ENCODE results near the gene METTL24.

Gene METTL24

DNA sequence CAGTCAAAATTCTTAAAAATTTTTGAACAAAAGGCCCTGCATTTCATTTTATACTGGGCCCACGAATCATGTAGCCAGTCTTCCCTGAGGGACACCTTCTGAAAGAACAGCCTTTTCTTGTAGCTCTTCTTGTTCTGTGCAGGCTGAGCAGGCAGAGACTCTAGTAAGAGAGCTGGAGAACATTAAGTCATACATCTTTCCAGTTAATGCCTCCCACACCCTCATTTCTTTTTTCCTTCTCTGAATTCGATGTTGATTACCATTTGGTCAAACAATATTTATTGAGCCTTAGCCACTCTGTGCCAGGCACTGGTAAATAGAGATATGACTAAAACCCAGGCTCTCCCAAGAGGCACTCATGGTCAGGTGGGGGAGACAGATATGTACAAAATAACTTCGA is 33.6 kb downstream of the METTL24 start:
- H3K4me3 ChIP-seq (ENCODE audit: low read depth, low read length): no peak overlapping the region
- TF ChIP-seq, protein P1, sequence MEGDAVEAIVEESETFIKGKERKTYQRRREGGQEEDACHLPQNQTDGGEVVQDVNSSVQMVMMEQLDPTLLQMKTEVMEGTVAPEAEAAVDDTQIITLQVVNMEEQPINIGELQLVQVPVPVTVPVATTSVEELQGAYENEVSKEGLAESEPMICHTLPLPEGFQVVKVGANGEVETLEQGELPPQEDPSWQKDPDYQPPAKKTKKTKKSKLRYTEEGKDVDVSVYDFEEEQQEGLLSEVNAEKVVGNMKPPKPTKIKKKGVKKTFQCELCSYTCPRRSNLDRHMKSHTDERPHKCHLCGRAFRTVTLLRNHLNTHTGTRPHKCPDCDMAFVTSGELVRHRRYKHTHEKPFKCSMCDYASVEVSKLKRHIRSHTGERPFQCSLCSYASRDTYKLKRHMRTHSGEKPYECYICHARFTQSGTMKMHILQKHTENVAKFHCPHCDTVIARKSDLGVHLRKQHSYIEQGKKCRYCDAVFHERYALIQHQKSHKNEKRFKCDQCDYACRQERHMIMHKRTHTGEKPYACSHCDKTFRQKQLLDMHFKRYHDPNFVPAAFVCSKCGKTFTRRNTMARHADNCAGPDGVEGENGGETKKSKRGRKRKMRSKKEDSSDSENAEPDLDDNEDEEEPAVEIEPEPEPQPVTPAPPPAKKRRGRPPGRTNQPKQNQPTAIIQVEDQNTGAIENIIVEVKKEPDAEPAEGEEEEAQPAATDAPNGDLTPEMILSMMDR (IDR thresholded peaks at IDR 0.05; ENCODE audit: borderline replicate concordance, insufficient read depth, low read depth, low read length): no peak

- TF ChIP-seq, protein P1 (IDR thresholded peaks at IDR 0.05; ENCODE audit: borderline replicate concordance, insufficient read depth, low read depth, low read length): no peak
- no peak overlapping the region for H3K4me3 ChIP-seq (ENCODE audit: low read depth, low read length)
Measured at GRCh38 chr6:110323258-110323657, 34.9 kb downstream of the METTL24 start.

GRCh38 chr6:110322874-110323242 is 35.3 kb downstream of the METTL24 start:
- TF ChIP-seq, protein P1 (IDR thresholded peaks at IDR 0.05; ENCODE audit: borderline replicate concordance, insufficient read depth, low read depth, low read length): no peak
- H3K4me3 ChIP-seq (ENCODE audit: low read depth, low read length): no peak overlapping the region

DNA sequence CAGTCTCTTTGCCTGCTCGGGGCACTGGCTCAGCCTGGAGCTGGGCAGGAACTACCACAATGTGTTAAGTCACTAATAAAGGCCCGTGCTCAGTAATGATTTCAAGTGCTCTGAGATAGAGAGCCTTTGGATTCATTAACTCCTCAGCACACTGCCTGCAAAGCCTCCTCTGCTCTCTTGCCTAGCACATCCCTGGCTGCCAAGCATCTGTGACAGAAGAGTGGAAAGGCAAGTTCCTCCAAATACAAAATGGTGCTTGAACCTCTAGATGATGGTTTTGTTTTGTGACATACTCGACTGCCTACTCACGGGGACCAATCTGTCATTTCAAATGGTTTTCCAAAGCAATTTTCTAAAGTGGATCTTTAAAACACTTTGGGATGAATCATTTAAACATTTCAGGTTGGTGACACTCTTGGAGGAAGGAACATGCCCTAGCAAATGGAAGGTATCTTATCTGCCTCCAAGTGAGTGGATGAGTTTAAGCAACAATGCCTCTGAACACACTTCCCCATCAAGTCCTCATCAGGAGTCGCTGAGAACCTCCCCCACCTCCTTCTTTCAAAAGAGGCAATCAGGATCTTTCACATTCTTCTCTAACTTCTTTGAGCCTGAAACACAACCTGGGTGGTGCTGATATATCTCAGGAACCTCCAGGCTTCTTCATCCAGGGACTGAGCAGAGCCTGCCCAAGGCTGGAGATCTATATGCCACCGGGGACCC is 35.8 kb downstream of the METTL24 start:
- H3K4me3 ChIP-seq (ENCODE audit: low read depth, low read length): no peak overlapping the region
- TF ChIP-seq, protein P1 (IDR thresholded peaks at IDR 0.05; ENCODE audit: borderline replicate concordance, insufficient read depth, low read depth, low read length): no peak

- H3K4me3 ChIP-seq (ENCODE audit: low read depth, low read length): no peak overlapping the region
- TF ChIP-seq, protein P1 (IDR thresholded peaks at IDR 0.05; ENCODE audit: borderline replicate concordance, insufficient read depth, low read depth, low read length): no peak
Measured at GRCh38 chr6:110320307-110320706, 37.8 kb downstream of the METTL24 start.

GRCh38 chr6:110319843-110320242 is 38.3 kb downstream of the METTL24 start:
- no peak overlapping the region for H3K4me3 ChIP-seq (ENCODE audit: low read depth, low read length)
- TF ChIP-seq, protein P1 (IDR thresholded peaks at IDR 0.05; ENCODE audit: borderline replicate concordance, insufficient read depth, low read depth, low read length): no peak

- no peak overlapping the region for H3K4me3 ChIP-seq (ENCODE audit: low read depth, low read length)
- TF ChIP-seq, protein P1 (IDR thresholded peaks at IDR 0.05; ENCODE audit: borderline replicate concordance, insufficient read depth, low read depth, low read length): no peak
Measured at GRCh38 chr6:110319381-110319780, 38.8 kb downstream of the METTL24 start.

Data from GM12875 (cell line).